Heart left ventricle (tissue), 16 donors: ENCODE measurements around the gene TMED6. TPM values are rescaled to one million over a fixed set of nuclear protein-coding genes. Genes with fewer than 3 reads are reported as not detected.

Experiments used
- ATAC-seq, 4 donors: fragments of 200-7000 bp; cut with Tn5 transposase; one replicate each; pipeline ENCODE4 v1.9.1; 2020 to 2022; ENCODE audit warnings: moderate library complexity in 4 of 4, mild to moderate bottlenecking in 3 of 4, moderate number of reproducible peaks in 1 of 4
- DNase-seq, 5 donors: peaks; one replicate each; pipeline ENCODE4 v3.0.0-alpha.2; 2020
- H3K27ac ChIP-seq, 12 donors: fragments of 200-600 bp; sonication (generic) in 4 of 12; one replicate each; pipeline versions ENCODE4 v1.5.0 to v1.8.0; 2016 to 2022; ENCODE audit warnings: mild to moderate bottlenecking in 2 of 12
- H3K27me3 ChIP-seq, 9 donors: fragments of 200-600 bp; sonication (generic) in 2 of 9; one replicate each; pipeline versions ENCODE4 v1.5.1 to v1.8.0; 2016 to 2022; ENCODE audit warnings: mild to moderate bottlenecking in 3 of 9
- H3K36me3 ChIP-seq, 9 donors: fragments of 200-600 bp; sonication (generic) in 2 of 9; one replicate each; pipeline versions ENCODE4 v1.5.0 to v1.8.0; 2018 to 2022; ENCODE audit warnings: mild to moderate bottlenecking in 2 of 9
- H3K4me1 ChIP-seq, 12 donors: fragments of 200-600 bp; sonication (generic) in 4 of 12; one replicate each; pipeline versions ENCODE4 v1.5.0 to v1.8.0; 2016 to 2022; ENCODE audit warnings: mild to moderate bottlenecking in 3 of 12
- H3K4me3 ChIP-seq, 12 donors: fragments of 200-600 bp; sonication (generic) in 4 of 12; one replicate each; pipeline versions ENCODE4 v1.5.0 to v1.8.0; 2017 to 2022; ENCODE audit warnings: mild to moderate bottlenecking in 9 of 12, moderate library complexity in 4 of 12
- H3K9me3 ChIP-seq, 12 donors: fragments of 200-600 bp; sonication (generic) in 4 of 12; one replicate each; pipeline versions ENCODE4 v1.5.0 to v1.8.0; 2016 to 2022; ENCODE audit warnings: mild to moderate bottlenecking in 1 of 12
- CTCF ChIP-seq, 12 donors: fragments of 200-600 bp; sonication (generic) in 4 of 12; IDR thresholded peaks; one replicate each; pipeline versions ENCODE4 v1.5.0 to v1.8.0; 2018 to 2022; ENCODE audit warnings: antibody characterized with exemption in 12 of 12, mild to moderate bottlenecking in 5 of 12
- POLR2A ChIP-seq, 2 donors: fragments of 450-650 bp; IDR thresholded peaks; one replicate each; pipeline ENCODE4 v1.6.1; 2017; ENCODE audit warnings: antibody characterized with exemption in 2 of 2, mild to moderate bottlenecking in 2 of 2, moderate library complexity in 2 of 2
- WGBS, 4 donors: extraction: QIAGEN DNeasy Blood & Tissue Kit in 2 of 4; methylation state at CpG; one replicate each; pipeline versions ENCODE4 v1.1.5 to v1.1.7; 2013 to 2018; 5-methylcytosine and 5-hydroxymethylcytosine counted together
- intact Hi-C, 10 donors: fragments of 100-400 bp; cut with DNase I; formaldehyde crosslinking; loops; one replicate each; pipeline versions ENCODE4 v1.11.1 to v1.14.2; 2022
- polyA plus RNA-seq, 2 donors: library from polyadenylated mRNA; stranded (reverse); fragments of 200-250 nt; gene quantifications; one replicate each; pipeline ENCODE4 v1.2.3, GENCODE V29; 2013
- total RNA-seq, 9 donors: library from RNA; depleted of rRNA in 2 of 9; stranded (reverse); fragments of >200 nt in 2 of 9; fragmentation: NEBNext Ultra II Directional in 3 of 9; extraction: Animal tissue kit (Norgen Biotek cat#: 25700) in 3 of 9; gene quantifications; one replicate each; pipeline versions ENCODE4 v1.1.0 to v1.2.4, GENCODE V29; 2016 to 2023
- donor health status: ischemic (EF 13 %, LVEDD 7.1; RV severe dilation, severe dysfunction).
- donor health status: healthy with polysubstance abuse.
- donor health status: DM: no; HTN: yes; CAD: no.
- donor health status: DM: no; HTN: no; CAD: no.
- donor health status: ischemic (EF 25% LVEDD 6.9; RV normal size, moderate dysfunction).
- donor health status: ischemic (EF 25% LVEDD 5.7; RV mildly dilated, moderate dysfunction).
- donor health status: healthy.
- donor health status: DM: yes; HTN: yes; CAD: no.
- donor health status: ischemic (EF 35%, LVEDD 5.7; RV mildly dilated, moderate dysfunction).
- donor health status: nonischemic (EF 11% LVEDD 7.7; RV severe dilation, severe dysfunction).
- donor health status: DM: yes; HTN: yes; CAD: no.
- donor health status: PGD.
- donor health status: ischemic (EF 29% LVEDD 5.4; RV normal size, mild dysfunction).
- donor health status: nonischemic (EF 23%, LVEDD 6.1; RV moderate dilation, normal function).

Gene TMED6
- total and polyA plus RNA-seq, 11 donors = 0.08 to 0.76 (median 0.56) TPM; not detected in 8

- WGBS, 4 donors = 89 to 94% (median 94%) methylated on average over 13 to 17 of the region's 17 CpGs
- intact Hi-C loops = no loop called here
- TF ChIP-seq POLR2A (IDR thresholded peaks at IDR 0.05) (no peak), CTCF (IDR thresholded peaks at IDR 0.05) (no peak)
- Histone ChIP-seq H3K27me3 (no peaks in the 10 kb centered on the region), H3K9me3 (no peaks in the 10 kb centered on the region), H3K4me1 (peaks cover 0 to 35% (median 18%) of the 10 kb centered on the region in 12 donors), H3K4me3 (no peak overlapping the region), H3K36me3 (peaks cover 0 to 85% (median 76%) of the 10 kb centered on the region in 9 donors), H3K27ac (no peak overlapping the region)
- DNase-seq (no peak), ATAC-seq (no peak)
Measured at GRCh38 chr16:69316595-69317034, 35.0 kb downstream of the TMED6 start.

GRCh38 chr16:69315486-69316311, 35.9 kb downstream of the TMED6 start:
- no peak for TF ChIP-seq CTCF (IDR thresholded peaks at IDR 0.05)
- no peak for TF ChIP-seq POLR2A (IDR thresholded peaks at IDR 0.05)
- intact Hi-C loops = no loop called here
- no peaks in the 10 kb centered on the region for H3K27me3 ChIP-seq
- H3K36me3 ChIP-seq = peaks cover 0 to 76% (median 67%) of the 10 kb centered on the region in 9 donors
- ATAC-seq (no peak), DNase-seq (no peak)
- peaks cover 0 to 37% (median 18%) of the 10 kb centered on the region in 12 donors for H3K4me1 ChIP-seq
- H3K9me3 ChIP-seq = no peaks in the 10 kb centered on the region
- 84 to 90% (median 85%) methylated on average over 29 to 30 of the region's 30 CpGs for WGBS, 4 donors
- no peak overlapping the region for H3K27ac ChIP-seq
- H3K4me3 ChIP-seq = no peak overlapping the region

GRCh38 chr16:69314534-69314933, 37.1 kb downstream of the TMED6 start:
- TF ChIP-seq POLR2A (IDR thresholded peaks at IDR 0.05) = no peak
- TF ChIP-seq CTCF (IDR thresholded peaks at IDR 0.05) = no peak
- Histone ChIP-seq H3K36me3 (peaks cover 0 to 64% (median 55%) of the 10 kb centered on the region in 9 donors), H3K4me3 (no peak overlapping the region), H3K27me3 (no peaks in the 10 kb centered on the region), H3K4me1 (peaks cover 0 to 41% (median 23%) of the 10 kb centered on the region in 12 donors), H3K27ac (no peak overlapping the region), H3K9me3 (no peaks in the 10 kb centered on the region)
- intact Hi-C loops = no loop called here
- 50 to 76% (median 74%) methylated on average over 11 of the region's 11 CpGs for WGBS, 4 donors
- ATAC-seq = no peak
- DNase-seq = no peak

- H3K36me3 ChIP-seq = peaks cover 0 to 54% (median 45%) of the 10 kb centered on the region in 9 donors
- no peak for TF ChIP-seq CTCF (IDR thresholded peaks at IDR 0.05)
- no peak for TF ChIP-seq POLR2A (IDR thresholded peaks at IDR 0.05)
- H3K4me1 ChIP-seq = peaks cover 0 to 41% (median 23%) of the 10 kb centered on the region in 12 donors
- intact Hi-C loops = no loop called here
- WGBS, 4 donors = 93 to 96% (median 95%) methylated on average over 5 of the region's 5 CpGs
- DNase-seq (no peak), ATAC-seq (no peak)
- no peaks in the 10 kb centered on the region for H3K9me3 ChIP-seq
- no peaks in the 10 kb centered on the region for H3K27me3 ChIP-seq
- H3K27ac ChIP-seq = no peak overlapping the region
- no peak overlapping the region for H3K4me3 ChIP-seq
Measured at GRCh38 chr16:69313469-69313868, 38.1 kb downstream of the TMED6 start.
